DMS79 (cell line): ENCODE data around the gene OBP2B.
A peak's percentile ranks its signal among the peaks of the same experiment; 100 is the strongest.
"Not testable (repeated sequence)": the region's sequence is repeated elsewhere in the genome, so short reads cannot be mapped to it uniquely, and the experiment has no call there.

Experiments used
- DNase-seq: peaks from one replicate; lab custom pipeline; 2025; lab: John Stamatoyannopoulos, UW

Gene OBP2B

DNA sequence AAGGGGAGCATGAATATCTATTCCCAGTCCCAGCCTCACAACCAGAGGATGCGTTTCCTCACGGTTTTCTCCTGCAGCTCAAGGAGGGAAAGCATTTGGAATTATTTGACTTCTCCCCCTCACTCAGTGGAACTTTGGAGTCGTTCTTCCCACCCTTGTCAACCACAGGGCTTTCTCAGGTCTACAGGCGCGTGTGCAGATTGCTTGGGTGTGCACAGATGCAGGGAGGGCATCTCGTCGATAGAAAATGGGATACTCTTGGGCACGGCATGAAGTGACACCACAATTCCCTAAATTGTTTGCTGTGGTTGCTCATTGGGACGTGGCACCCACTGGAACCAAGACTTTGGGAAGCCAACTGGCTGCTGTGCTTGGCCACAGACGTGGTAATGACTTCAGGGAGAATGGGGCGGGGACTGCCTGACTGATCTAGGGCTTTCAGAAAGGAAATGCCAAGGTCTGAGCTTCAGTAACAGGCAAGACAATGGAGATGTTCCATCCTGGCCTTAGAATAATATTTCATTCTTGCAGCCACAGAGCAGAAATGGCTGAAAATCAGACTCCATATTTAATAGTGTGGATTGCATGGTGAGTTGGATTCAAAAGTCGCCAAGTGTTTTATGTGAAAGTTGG lies 12.2 kb upstream of the OBP2B start:
- no peak for DNase-seq

DNA sequence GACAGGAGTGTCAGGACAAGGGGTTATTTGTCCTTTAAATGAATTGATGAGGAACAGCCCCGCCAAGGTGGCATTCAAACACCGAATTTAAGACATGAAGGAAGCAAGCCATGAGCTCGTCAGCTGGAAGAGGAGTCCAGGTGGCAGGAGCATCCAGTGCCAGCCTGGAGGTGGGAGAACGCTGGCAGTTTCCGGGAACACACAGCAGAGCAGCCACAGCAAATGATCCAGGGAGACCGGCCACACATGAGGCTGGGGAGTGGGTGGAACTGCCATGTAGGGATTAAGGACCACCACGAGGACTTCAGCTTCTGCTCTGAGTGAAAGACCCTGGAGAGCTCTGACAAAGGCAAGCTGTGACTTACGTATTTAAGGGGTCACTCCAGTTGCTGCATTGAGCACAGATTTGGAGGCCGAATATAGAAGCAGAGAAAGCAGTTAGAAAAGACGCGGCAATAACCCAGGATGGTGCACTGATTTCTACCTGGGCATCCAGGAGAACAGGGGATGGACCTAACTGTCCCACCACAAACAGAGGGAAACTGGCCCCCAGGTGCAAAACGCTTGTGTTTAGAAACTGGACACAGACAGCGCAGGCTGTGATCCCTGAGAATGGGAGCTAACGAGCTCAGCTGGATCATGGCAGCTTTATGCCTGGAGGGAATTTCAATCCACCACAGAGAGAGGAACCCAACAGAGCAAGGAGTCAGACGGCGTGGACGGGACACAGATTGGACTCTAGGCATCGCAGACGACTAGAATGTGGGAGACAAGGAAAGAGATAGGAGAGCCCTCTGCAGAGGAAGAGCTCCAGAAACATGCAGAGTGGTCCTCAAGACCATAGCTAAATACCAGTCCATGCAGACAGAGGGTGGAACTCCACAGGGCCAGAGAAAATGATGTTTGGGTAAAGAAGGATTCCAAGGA lies 9.3 kb upstream of the OBP2B start:
- DNase-seq, result not testable (repeated sequence)

GRCh38 chr9:133217333-133217988 lies 8.4 kb upstream of the OBP2B start:
- DNase-seq, result not testable (repeated sequence)

- DNase-seq, result peak; percentile 63
Measured at GRCh38 chr9:133214276-133214675, 5.2 kb upstream of the OBP2B start.

GRCh38 chr9:133210609-133211008 lies 1.6 kb upstream of the OBP2B start:
- no peak for DNase-seq

DNA sequence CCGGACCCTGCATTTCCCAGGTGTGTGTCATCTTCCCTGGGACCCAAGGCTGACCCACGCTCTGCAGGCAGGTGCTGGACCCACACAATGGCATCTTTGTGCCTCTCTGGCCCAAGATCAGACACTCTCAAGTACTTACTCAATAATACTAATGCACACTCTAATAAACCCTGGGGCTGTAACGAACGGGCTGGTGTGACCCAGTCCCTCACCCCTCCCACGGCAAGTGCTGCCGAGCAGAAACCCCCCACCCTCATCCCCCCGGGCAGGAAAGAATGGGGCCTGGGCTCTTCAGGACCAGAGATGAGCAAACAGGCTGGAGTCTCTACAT lies 1.1 kb upstream of the OBP2B start:
- peak; percentile 45 for DNase-seq

DNA sequence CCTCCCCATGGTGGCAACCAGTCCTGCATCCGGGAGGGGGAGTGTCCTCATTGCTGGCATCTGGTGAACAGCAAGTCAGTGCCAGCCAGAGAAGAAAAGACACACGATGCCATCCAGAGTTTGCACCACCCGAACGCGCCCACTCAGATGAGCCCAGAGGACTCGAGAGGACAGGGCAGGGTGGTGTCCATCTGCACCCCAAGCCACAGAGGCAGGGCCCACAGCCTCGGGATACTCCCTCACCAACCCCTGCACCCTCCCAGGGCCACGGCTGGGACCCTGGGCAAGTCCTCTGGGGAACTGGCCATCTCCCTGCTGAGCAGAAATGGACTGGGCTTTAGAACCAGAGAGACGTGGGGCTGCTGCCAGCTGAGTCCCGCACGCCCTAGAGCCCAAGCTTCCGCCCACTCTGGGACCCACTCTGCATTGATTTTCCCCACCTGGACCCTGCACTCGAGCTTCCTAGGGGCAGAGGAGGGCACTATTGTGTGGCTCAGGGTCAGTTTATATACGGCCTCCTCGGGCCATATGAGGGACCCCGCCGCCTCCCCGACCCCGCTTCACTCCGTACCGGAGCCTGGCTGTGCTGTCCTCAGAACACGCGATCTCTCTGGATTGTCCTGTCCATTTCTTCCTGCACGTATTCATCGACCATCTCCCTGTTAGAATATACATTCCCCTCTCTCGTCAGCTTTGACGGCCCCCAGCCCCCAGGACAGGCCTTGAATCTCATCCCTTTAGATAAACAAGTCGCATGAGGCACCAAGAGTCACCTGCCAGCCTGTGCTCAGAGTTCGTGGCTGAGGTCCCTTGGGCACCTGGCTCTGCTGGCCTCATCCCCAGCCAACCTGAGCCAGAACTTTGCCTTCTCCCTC lies 514 bp upstream of the OBP2B start:
- not testable (repeated sequence) for DNase-seq

- DNase-seq, result not testable (repeated sequence)
Measured at GRCh38 chr9:133208171-133208879, 725 bp downstream of the OBP2B start.

GRCh38 chr9:133207540-133208170 lies 1.4 kb downstream of the OBP2B start:
- no peak for DNase-seq

GRCh38 chr9:133207021-133207531 lies 2.0 kb downstream of the OBP2B start:
- no peak for DNase-seq

GRCh38 chr9:133205996-133206931 lies 2.8 kb downstream of the OBP2B start:
- no peak for DNase-seq

DNA sequence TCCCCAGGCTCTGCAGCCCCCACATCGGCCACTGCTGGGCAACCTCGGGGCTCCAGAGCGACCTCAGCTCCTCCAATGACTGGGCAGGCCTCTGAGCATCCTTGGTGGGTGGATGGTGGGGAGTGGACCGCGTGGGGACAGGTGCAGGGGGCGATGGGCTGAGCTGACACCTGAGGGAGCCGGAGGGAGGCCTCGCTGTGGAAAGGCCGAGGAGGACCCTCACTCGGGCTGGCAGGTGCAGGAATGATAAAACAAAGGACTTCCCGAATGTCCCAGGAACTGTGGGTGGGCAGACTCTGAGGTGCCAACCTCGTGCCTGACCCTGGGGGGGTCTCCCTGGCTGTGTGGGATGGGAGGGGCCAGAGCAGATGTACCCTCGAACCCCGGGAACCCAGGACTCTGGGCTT lies 3.6 kb downstream of the OBP2B start:
- not testable (repeated sequence) for DNase-seq

GRCh38 chr9:133204993-133205336 lies 4.1 kb downstream of the OBP2B start:
- no peak for DNase-seq

DNA sequence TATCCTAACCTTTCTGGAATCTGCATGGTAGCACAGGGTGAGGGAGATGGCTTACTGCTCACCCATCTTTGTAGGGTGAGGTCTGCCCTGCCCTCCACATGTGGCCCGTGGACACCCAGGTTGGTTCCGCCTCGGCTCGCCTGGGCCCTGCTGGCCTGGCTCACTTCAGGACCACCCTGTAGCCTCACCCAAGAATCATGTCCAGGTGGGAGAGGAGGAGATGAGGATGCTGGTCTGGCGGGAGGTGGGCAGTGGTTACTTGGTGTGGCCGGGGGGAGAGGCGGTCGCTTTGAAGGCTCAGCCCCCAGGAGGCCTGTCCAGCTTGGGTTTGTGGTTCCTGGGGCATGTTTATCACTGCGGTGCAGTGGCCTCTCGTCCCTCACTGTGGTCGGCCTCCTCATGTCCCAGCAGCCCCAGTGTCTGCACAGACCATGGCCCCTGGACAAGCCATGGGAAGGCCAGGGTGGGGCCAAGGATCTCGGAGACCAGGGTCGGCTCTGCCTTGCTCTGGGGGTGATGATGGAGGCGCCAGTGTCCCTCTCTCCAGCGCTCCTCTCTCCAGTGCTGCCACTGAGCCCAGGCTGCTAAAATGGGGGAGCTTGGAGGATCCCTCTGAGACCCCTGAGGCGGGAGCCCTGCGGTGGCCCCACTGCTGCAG lies 4.6 kb downstream of the OBP2B start:
- no peak for DNase-seq

- no peak for DNase-seq
Measured at GRCh38 chr9:133203506-133204075, 5.5 kb downstream of the OBP2B start.

DNA sequence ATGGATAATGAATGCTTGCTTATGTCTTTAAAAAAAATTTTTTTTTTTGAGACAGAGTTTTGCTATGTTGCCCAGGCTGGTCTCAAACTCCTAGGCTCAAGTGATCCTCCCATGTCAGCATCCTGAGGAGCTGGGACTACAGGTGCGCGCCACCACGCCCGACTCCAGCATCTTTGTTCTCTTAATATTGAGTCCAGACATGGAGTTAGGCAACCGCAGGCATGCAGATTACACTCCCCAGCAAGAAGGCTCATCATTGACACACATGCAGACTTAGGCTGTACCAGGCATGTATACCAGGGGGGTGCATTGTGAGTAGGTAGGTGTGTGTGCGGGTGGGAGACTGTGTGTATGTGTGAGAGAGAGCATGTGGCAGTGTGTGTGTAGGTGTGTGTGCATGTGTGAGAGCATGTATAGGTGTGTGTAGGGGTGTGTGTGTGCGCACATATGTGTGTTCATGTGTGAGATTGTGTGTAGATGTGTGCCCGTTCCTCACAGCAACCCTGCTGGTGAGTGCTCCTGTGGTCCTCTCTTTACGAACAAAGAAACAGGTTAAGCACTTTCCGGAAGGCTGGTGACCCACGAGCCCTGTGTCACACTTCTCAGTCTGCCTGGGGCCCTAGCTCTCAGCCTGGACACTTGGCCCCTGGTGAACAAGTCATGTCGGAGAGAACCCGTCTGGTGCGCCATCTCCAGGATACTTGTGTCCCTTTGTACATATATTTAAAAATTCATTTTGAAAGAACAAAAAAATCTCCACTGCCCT lies 6.2 kb downstream of the OBP2B start:
- no peak for DNase-seq

- DNase-seq, result no peak
Measured at GRCh38 chr9:133202145-133202513, 6.9 kb downstream of the OBP2B start.
